K562 treated with DMSO at 1 percent for 48 hours (cell line): ENCODE results near the gene POLR3C. TPM values are rescaled to one million over a fixed set of nuclear protein-coding genes. Genes with fewer than 3 reads are reported as not detected.

ENCODE experiments used
- total RNA-seq: library from RNA; unstranded; fragments of 300-600 nt; gene quantifications from 2 replicates; pipeline ENCODE4 v1.2.3, GENCODE V29; 2022; ENCODE audit warnings: low replicate concordance; ENCODE audit errors: extremely low read depth

The POLR3C gene
- total RNA-seq: not detected in 2 replicates

DNA sequence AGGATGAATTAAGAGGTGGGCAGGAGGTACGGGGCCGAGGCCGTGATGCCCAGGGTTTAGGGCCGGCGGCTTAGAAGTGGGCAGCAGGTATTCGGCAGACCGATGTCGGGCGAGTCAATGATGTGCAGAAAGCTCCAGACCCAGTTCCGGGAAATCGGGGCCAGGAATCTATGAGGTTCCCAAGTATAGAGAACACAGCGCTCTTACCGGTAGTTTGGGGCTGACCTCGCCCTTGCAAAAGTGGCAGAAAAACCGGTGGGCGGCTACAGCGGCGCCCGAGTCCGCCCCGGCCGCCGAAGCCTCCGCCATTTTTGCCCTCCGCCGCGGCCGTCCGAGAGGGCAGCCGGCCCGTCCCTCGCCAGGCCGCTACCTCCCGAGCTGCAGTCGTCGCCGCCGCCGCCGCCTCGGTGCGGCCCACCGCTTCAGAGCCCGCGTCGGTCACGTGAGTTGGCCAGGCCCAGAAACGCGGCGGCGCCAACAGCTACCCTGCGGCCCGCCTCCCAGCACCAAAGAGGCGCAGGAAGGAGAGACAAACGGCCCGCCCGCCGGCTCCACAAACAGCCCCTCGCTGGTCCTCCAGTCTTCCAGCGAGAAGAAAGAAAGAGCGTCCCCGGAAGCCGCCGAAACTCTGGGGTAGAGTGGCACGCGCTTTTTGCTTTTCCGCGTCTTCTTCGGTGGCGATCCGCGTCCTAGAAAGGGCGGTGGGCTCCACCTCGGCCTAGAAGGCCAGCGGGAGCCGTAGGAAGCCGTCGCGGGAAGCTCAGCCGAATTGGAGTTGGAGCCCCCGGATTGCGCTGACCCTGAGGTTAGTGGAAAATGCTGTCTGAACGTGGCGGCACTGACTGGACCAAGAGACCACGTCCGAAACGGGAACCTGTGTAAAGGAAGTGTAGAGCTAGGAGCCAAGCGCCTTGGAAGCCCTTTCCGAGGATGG, at the start of gene POLR3C, which contains the start of gene RNF115:
Gene POLR3C (plus strand): TSS at position 636 of the 934 bp plus-strand sequence. CDS start 1,577 bp downstream, outside the sequence.
Gene RNF115 (minus strand): TSS at position 531 of the 934 bp plus-strand sequence. CDS start 222 bp downstream, at position 309.

DNA sequence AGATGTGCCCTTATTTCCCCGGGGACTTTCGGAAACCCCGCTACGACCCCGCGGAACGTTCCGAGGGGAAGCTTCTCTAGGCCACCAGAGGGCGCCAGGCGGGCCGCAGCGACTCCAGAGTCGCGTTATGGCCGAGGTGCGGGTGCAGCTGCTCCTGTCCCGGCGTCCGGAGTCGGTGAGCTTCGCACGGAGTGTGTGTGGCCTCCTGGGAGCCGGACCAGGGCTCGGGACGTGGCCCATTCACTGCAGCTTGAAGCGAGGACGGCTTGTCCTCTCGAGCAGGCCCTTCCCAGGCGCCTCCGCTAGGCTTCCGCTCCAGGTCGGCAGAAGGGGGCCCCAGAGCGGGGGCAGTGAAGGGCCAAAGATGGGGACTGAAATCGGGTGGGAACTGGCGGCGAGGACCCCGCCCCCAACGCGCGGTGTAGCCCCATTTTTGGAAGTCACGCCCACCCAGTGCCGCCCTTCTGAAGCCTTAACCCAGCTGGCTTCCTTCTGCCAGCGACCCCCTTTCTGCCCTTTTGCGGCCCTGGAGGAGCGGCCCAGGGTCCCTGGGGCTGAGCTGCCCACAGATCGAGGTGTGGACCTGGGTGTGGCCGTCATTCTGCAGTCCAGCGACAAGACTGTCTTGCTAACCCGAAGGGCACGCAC, 21.6 kb downstream of the POLR3C start, which contains the start of gene NUDT17:
Gene NUDT17 (plus strand): TSS at position 117 of the 648 bp plus-strand sequence. CDS start 11 bp downstream, at position 128.

GRCh38 chr1:145858901-145859490, 35.0 kb downstream of the POLR3C start, which contains the start of gene PIAS3:
PIAS3 (minus strand) TSS chr1:145859081; CDS start chr1:145858990, 91 bp downstream.

GRCh38 chr1:145885738-145886287, 61.8 kb downstream of the POLR3C start, which contains the start of gene ANKRD35:
ANKRD35 (minus strand) TSS chr1:145885866; CDS start chr1:145885758, 108 bp downstream.

Other genes starting within 250 kb of the POLR3C start
- gene GPR89A, start 216.2 kb upstream of the POLR3C start, total RNA-seq: not detected in 2 replicates
- not detected in 2 replicates for gene PDZK1, start 116.8 kb upstream of the POLR3C start, total RNA-seq
- not detected in 2 replicates for gene CD160, start 104.7 kb upstream of the POLR3C start, total RNA-seq
- not detected in 2 replicates for gene RNF115, start 105 bp upstream of the POLR3C start, total RNA-seq
- not detected in 2 replicates for gene NUDT17, start 21.4 kb downstream of the POLR3C start, total RNA-seq
- gene PIAS3, start 34.9 kb downstream of the POLR3C start, total RNA-seq: not detected in 2 replicates
- gene ANKRD35, start 61.7 kb downstream of the POLR3C start, total RNA-seq: not detected in 2 replicates
- not detected in 2 replicates for gene ITGA10, start 85.8 kb downstream of the POLR3C start, total RNA-seq
- not detected in 2 replicates for gene PEX11B, start 94.5 kb downstream of the POLR3C start, total RNA-seq
- not detected in 2 replicates for gene RBM8A, start 103.3 kb downstream of the POLR3C start, total RNA-seq
- not detected in 2 replicates for gene LIX1L, start 133.8 kb downstream of the POLR3C start, total RNA-seq
- gene ANKRD34A, start 140.4 kb downstream of the POLR3C start, total RNA-seq: not detected in 2 replicates
- not detected in 2 replicates for gene POLR3GL, start 140.5 kb downstream of the POLR3C start, total RNA-seq
- gene TXNIP, start 172.4 kb downstream of the POLR3C start, total RNA-seq: 440 and 632 TPM in 2 replicates
- not detected in 2 replicates for gene HJV, start 197.5 kb downstream of the POLR3C start, total RNA-seq